Large intestine (tissue), 3 donors: ENCODE data around the gene TYMS. TPM values are rescaled to one million over a fixed set of nuclear protein-coding genes. Genes with fewer than 3 reads are reported as not detected.

Experiments used
- DNase-seq, 2 donors: peaks; one replicate each; pipeline versions ENCODE4 v3.0.0 to v3.0.0-alpha.2; 2013
- H3K27ac ChIP-seq: one replicate; pipeline ENCODE4 v1.5.1; 2013; ENCODE audit warnings: low read length
- H3K27me3 ChIP-seq: 2 replicates; pipeline ENCODE4 v1.6.1; 2013; ENCODE audit warnings: low read length; ENCODE audit not compliant: control insufficient read depth, insufficient read depth
- H3K36me3 ChIP-seq: 2 replicates; pipeline ENCODE4 v1.6.1; 2013; ENCODE audit warnings: low read length; ENCODE audit not compliant: control insufficient read depth, insufficient read depth
- H3K4me1 ChIP-seq: one replicate; pipeline ENCODE4 v1.6.1; 2013; ENCODE audit warnings: low read length; ENCODE audit not compliant: control insufficient read depth, insufficient read depth
- H3K4me3 ChIP-seq: one replicate; pipeline ENCODE4 v1.5.1; 2013; ENCODE audit warnings: low read length
- H3K9me3 ChIP-seq: one replicate; pipeline ENCODE4 v1.6.1; 2013; ENCODE audit warnings: mild to moderate bottlenecking, low read depth, low read length, moderate library complexity; ENCODE audit not compliant: control insufficient read depth
- WGBS: methylation state at CpG from one replicate; pipeline ENCODE4 v1.1.5; 2013; ENCODE audit warnings: low lambda C conversion rate; ENCODE audit not compliant: insufficient coverage; 5-methylcytosine and 5-hydroxymethylcytosine counted together
- polyA plus RNA-seq: library from polyadenylated mRNA; unstranded; fragments of 120-200 nt; gene quantifications from one replicate; pipeline ENCODE4 v1.2.1, GENCODE V29; 2013

The TYMS gene
- polyA plus RNA-seq, 1 donor: 69.9 TPM

DNA sequence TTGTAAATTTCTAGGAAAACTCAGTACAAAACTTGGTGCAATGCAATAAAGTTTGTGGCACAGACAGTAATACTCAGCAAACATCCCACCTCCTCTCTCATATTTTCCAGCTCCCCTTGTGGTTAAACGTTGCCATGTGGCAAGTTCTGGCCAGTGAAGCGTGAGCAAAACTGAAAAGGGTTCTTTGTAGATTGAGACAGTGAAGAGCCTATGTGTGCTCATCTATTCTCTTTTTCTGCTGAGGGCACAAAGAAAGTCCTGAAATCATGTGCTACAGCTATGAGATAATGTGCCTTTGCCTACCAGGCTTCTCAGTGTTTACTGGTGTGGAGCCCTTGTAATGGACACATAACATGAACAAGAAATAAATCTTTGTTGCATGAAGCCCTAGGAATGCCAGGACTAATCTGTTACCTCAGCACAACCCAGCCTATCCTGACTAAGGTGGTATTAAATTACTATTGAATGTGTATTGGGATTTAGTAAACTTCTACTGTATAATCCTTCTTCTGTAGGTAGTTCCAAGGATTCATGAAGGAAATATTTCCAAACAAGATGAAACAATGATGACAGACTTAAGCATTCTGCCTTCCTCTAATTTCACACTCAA is 13.0 kb upstream of the TYMS start:
- Histone ChIP-seq H3K36me3 (no peaks in the 10 kb centered on the region), H3K9me3 (no peaks in the 10 kb centered on the region), H3K4me1 (no peaks in the 10 kb centered on the region), H3K4me3 (no peak overlapping the region), H3K27ac (no peak overlapping the region), H3K27me3 (no peaks in the 10 kb centered on the region)
- WGBS: 67% methylated on average over 1 of the region's 2 CpGs
- no peak for DNase-seq

DNA sequence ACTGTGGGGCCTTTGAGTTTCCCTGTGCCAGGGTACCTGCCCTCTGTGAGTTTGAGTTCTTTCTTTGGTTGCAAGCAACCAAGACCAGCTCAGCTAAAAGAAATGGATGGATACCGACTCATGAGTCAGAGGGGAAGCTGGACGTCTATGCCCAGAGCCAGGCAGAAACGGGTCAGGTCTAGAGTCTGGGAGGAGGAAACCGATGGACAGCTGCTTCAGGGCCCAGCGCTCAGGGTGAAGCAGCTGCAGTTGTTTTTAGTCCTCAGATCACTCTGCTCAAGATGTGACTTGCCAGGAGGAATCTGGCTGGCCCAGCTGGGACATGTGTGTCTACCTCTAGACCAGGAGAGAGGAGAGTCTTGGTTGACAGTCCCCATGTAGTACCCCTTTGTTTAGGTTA is 10.1 kb upstream of the TYMS start:
- WGBS: 80% methylated on average over 2 of the region's 5 CpGs
- Histone ChIP-seq H3K27ac (no peak overlapping the region), H3K36me3 (no peaks in the 10 kb centered on the region), H3K9me3 (no peaks in the 10 kb centered on the region), H3K27me3 (no peaks in the 10 kb centered on the region), H3K4me3 (no peak overlapping the region), H3K4me1 (no peaks in the 10 kb centered on the region)
- DNase-seq: no peak

DNA sequence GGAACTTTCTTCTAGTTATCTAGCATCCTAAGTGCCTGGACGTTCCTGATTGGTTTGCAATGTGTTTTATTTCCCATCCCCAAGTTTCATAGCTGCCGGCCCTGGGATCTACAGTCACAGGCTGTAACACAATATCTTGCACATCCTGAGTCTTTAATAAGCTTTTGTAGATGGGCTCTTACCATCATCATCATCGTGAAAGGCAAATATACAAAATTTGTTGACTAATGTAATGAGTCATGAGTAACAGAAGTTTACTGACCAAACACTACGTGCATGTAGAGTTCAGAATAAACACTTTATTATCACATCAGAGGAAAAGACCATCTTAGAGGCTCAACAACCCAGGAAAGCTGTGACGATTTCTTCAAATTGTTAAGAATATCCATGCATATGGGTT is 8.1 kb upstream of the TYMS start:
- Histone ChIP-seq H3K27me3 (no peaks in the 10 kb centered on the region), H3K27ac (no peak overlapping the region), H3K9me3 (no peaks in the 10 kb centered on the region), H3K36me3 (no peaks in the 10 kb centered on the region), H3K4me3 (no peak overlapping the region), H3K4me1 (no peaks in the 10 kb centered on the region)
- no peak for DNase-seq
- WGBS: 60% methylated on average over 2 of the region's 5 CpGs

DNA sequence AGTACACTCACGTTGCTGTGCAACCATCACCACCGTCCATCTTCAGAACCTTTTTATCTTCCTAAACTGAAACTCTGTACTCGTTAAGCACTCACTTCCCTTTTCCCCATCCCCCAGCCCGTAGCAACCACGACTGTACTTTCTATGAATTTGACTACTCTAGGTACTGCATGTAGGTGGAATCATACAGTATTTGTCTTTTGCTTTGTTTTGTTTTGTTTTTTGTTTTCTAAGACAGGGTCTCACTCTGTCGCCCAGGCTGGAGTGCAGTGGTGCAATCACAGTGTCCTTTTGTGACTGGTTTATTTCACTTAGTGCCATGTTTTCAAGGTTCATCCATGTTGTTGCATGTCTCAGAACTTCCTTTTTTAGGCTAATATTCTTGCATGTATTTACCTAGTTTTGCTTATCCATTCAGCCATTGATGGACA is 7.0 kb upstream of the TYMS start:
- Histone ChIP-seq H3K27me3 (no peaks in the 10 kb centered on the region), H3K4me3 (no peak overlapping the region), H3K9me3 (no peaks in the 10 kb centered on the region), H3K27ac (no peak overlapping the region), H3K4me1 (no peaks in the 10 kb centered on the region), H3K36me3 (no peaks in the 10 kb centered on the region)
- DNase-seq: no peak
- 60% methylated on average over 2 of the region's 6 CpGs for WGBS

DNA sequence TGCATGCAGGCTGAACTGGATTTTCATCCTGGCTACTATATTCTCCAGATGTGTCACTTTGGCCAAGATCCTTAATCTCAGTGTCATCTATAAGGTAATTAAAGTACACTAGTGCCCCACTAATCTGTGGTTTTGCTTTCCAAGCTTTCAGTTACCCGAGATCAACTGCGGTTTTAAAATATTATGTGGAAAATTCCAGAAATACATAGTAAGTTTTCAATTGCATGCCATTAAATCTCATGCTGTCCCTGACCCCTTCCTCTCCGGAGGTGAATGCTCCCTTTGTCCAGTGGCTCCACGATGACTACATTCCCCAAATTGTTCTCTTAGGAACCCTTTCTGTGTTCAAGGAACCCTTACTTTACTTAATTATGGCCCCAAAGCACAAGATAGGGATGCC is 5.3 kb upstream of the TYMS start:
- no peaks in the 10 kb centered on the region for H3K9me3 ChIP-seq
- DNase-seq: no peak
- H3K27me3 ChIP-seq: no peaks in the 10 kb centered on the region
- H3K4me3 ChIP-seq: no peak overlapping the region
- H3K36me3 ChIP-seq: no peaks in the 10 kb centered on the region
- H3K27ac ChIP-seq: no peak overlapping the region
- H3K4me1 ChIP-seq: no peaks in the 10 kb centered on the region
- WGBS: 83% methylated on average over 4 of the region's 4 CpGs

DNA sequence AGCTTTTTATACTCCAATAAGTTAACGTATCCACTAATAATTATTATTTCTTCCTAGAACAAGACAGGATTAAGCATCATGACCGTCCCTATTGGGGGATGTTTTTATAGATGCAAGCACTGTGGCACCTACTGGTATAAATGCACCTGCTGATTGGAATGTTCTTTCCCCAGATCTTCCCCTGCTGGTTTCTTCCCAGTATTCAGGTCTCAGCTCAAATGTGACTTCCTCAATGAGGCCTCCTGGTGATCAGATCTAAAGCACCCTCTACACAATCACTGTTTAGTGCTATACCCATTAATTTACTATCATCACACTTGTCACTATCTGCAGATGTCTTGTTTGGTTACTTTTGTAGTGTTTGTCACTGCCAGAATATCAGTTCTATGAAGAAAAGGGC is 3.9 kb upstream of the TYMS start:
- WGBS: no CpG with 5 or more reads among the region's 2 CpGs
- H3K27ac ChIP-seq: no peak overlapping the region

DNA sequence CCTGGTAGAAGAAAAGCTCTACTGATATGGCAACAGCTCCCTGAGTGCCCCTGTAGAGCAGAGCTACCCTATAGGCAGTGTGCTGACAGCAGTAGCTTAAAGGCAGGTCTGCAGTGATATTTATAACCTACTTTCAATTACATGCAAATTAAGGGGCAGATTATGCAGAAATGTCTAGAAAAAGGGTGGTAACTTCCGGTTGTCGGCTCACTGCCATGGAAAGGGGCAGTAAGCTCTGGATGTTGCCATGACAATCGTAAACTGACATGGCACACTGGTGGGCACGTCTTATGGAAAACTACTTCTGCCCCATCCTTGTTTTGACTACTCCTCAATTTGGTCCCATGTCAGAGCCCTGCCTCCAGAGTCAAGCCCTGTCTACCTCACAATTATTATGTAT is 2.9 kb upstream of the TYMS start:
- no peaks in the 10 kb centered on the region for H3K9me3 ChIP-seq
- H3K27me3 ChIP-seq: no peaks in the 10 kb centered on the region
- no peak overlapping the region for H3K4me3 ChIP-seq
- DNase-seq: no peak
- 100% methylated on average over 2 of the region's 4 CpGs for WGBS
- peaks cover 8% of the 10 kb centered on the region for H3K4me1 ChIP-seq
- H3K27ac ChIP-seq: no peak overlapping the region
- H3K36me3 ChIP-seq: peaks cover 4% of the 10 kb centered on the region

More for the DNA sequence above, 3.9 kb upstream of the TYMS start:
- DNase-seq: no peak
- H3K4me1 ChIP-seq: peaks cover 2% of the 10 kb centered on the region
- no peaks in the 10 kb centered on the region for H3K27me3 ChIP-seq
- no peak overlapping the region for H3K4me3 ChIP-seq
- no peaks in the 10 kb centered on the region for H3K9me3 ChIP-seq
- no peaks in the 10 kb centered on the region for H3K36me3 ChIP-seq

DNA sequence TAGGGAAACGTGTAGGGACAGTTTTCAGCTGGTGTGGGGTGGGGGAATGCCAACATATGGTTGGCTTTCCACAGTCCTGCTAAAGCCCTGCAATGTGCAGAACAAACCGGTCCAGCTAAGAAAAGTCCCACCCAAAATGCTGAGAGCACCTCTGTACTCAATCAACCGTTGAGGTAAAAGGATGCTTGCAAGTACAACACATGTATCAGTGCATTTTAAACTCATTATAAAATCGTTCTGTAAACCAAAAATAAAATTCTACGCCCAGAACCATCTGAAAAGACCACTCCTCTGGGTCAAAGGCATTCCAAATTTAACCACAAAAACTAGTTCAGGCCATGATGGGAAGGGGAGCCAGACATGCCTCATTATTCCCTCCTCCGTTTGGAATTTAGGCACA is 2.0 kb upstream of the TYMS start:
- no peak for DNase-seq
- H3K27me3 ChIP-seq: no peaks in the 10 kb centered on the region
- H3K4me1 ChIP-seq: peaks cover 8% of the 10 kb centered on the region
- peaks cover 11% of the 10 kb centered on the region for H3K36me3 ChIP-seq
- WGBS: 88% methylated on average over 3 of the region's 6 CpGs
- no peak overlapping the region for H3K27ac ChIP-seq
- H3K9me3 ChIP-seq: no peaks in the 10 kb centered on the region
- no peak overlapping the region for H3K4me3 ChIP-seq

DNA sequence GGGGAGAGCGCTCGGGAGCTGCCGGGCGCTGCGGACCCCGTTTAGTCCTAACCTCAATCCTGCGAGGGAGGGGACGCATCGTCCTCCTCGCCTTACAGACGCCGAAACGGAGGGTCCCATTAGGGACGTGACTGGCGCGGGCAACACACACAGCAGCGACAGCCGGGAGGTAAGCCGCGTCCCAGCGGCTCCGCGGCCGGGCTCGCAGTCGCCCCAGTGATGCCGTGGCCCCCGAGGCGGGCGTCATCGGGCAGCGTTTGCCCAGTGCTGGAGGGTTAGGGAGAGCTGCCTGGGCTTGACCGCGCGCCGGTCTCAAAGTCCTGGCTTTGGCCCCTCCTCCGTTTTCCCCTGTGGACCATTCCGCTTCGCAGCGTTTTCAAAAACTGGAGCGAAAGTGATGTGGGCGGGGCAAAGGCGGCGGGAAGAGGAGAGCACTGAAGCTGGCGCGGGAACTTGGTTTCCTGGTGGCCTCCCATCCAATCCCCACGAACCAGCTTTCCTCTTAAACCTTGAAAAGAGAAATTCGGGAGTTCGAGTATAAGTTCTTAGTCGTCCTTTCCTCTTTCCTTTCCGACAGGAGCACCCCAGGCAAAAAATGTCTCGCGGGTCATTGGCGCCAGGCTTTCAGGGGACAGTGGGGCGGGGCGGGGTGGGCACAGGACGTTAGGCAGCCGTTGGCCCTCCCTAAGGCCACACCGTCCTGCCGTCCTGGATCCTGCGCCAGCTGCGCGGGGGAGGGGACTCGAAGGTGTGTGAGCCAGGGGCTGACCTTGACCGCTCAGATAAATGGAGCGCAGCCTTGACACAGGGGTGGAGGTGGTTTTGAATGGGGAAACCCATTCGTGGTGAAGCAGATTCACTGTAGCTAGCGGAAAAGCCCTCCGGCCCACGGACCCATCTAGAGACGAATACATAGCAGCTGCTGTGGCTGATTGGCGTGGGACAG is 821 bp downstream of the TYMS start:
- Histone ChIP-seq H3K36me3 (peaks cover 19% of the 10 kb centered on the region), H3K4me1 (peaks cover 8% of the 10 kb centered on the region), H3K9me3 (peaks cover 5% of the 10 kb centered on the region), H3K27ac (peak overlapping the region; percentile 94), H3K27me3 (no peaks in the 10 kb centered on the region), H3K4me3 (peak overlapping the region; percentile 80)
- DNase-seq: peak; percentile 91 to 95
- WGBS: no CpG with 5 or more reads among the region's 72 CpGs

DNA sequence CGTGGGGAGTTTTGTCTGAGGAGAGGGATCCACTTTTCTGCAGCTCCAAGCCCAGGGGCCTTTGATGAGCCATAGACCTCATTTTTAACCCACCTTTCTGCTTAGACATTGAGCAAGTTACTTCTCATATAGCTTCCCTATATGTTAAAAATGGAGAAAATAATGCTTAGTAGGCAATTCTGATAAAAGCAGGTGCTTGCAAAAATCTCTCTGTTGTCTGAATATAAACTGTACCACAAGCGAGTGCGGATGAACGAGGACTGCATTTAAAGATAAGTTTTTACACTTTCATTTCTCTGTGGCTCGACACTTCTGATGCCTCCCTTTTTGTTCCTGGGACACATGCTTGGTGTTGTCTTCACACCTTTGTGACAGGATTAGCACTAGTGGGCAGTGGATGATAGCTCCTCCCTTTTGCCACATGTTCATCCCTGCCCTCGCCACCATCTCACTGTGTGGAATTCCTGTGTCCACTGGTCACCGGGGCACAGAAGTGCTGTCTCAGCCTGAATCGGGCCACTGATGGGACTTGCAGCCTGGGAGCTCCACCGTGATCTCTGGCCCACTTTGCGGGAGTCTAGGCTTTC is 1.6 kb downstream of the TYMS start:
- Histone ChIP-seq H3K4me3 (peak overlapping the region; percentile 80), H3K9me3 (peaks cover 5% of the 10 kb centered on the region), H3K27me3 (no peaks in the 10 kb centered on the region), H3K36me3 (peaks cover 19% of the 10 kb centered on the region), H3K27ac (no peak overlapping the region), H3K4me1 (peaks cover 8% of the 10 kb centered on the region)
- WGBS: 100% methylated on average over 1 of the region's 10 CpGs
- DNase-seq: no peak
